Gastroesophageal sphincter (tissue), 3 donors: Measurements from ENCODE around the gene YDJC.

Experiments
- EP300 ChIP-seq: sonication (generic); formaldehyde crosslinking; IDR thresholded peaks from one replicate; pipeline ENCODE4 v1.6.1; 2017; ENCODE audit warnings: antibody characterized with exemption, mild to moderate bottlenecking
- POLR2A ChIP-seq, 2 donors: fragments of 450-650 bp; IDR thresholded peaks; one replicate each; pipeline ENCODE4 v1.6.1; 2017; ENCODE audit warnings: antibody characterized with exemption in 2 of 2, mild to moderate bottlenecking in 2 of 2, moderate library complexity in 1 of 2
- POLR2AphosphoS5 ChIP-seq: sonication (generic); formaldehyde crosslinking; IDR thresholded peaks from one replicate; pipeline ENCODE4 v1.6.1; 2017; ENCODE audit warnings: antibody characterized with exemption
- TF ChIP-seq, protein P1 (sequence below), 4 experiments: fragments of 200-600 bp in 2 of 4; fragments of 450-650 bp in 2 of 4; sonication (generic) in 1 of 4; IDR thresholded peaks; one replicate each; pipeline ENCODE4 v1.5.1; 2017 to 2019; ENCODE audit warnings: antibody characterized with exemption in 4 of 4, mild to moderate bottlenecking in 2 of 4, moderate library complexity in 2 of 4

DNA sequence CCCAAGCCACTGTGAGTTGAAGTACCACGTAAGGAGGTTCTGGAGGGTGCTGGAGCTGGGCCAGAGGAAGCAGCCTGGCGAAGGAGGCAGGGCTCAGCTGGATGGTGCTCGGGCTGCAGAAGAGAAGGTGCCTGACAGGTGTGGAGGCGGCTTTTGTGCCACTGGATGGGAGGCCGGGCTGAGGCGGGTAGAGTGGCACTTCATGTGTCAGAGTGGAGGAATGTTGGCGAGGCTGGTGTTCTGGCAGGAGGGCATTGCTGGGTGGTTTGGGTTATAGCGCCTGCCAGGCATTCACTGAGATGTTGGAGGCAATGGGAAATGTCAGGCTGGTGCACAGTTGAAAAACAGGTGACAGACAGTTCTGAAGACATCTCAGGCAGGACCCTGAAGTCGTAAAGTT is 38.1 kb downstream of the YDJC start:
- TF ChIP-seq, protein P1, sequence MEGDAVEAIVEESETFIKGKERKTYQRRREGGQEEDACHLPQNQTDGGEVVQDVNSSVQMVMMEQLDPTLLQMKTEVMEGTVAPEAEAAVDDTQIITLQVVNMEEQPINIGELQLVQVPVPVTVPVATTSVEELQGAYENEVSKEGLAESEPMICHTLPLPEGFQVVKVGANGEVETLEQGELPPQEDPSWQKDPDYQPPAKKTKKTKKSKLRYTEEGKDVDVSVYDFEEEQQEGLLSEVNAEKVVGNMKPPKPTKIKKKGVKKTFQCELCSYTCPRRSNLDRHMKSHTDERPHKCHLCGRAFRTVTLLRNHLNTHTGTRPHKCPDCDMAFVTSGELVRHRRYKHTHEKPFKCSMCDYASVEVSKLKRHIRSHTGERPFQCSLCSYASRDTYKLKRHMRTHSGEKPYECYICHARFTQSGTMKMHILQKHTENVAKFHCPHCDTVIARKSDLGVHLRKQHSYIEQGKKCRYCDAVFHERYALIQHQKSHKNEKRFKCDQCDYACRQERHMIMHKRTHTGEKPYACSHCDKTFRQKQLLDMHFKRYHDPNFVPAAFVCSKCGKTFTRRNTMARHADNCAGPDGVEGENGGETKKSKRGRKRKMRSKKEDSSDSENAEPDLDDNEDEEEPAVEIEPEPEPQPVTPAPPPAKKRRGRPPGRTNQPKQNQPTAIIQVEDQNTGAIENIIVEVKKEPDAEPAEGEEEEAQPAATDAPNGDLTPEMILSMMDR (IDR thresholded peaks at IDR 0.05), result no peak
- TF ChIP-seq POLR2A (IDR thresholded peaks at IDR 0.05), result no peak
- no peak for TF ChIP-seq POLR2AphosphoS5
- TF ChIP-seq EP300, result no peak
